ENCODE measurements around the gene FRAT2. TPM values are rescaled to one million over a fixed set of nuclear protein-coding genes. Genes with fewer than 3 reads are reported as not detected.

FRAT2 gene, protein sequence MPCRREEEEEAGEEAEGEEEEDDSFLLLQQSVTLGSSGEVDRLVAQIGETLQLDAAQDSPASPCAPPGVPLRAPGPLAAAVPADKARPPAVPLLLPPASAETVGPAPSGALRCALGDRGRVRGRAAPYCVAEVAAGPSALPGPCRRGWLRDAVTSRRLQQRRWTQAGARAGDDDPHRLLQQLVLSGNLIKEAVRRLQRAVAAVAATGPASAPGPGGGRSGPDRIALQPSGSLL
- 10 to 100 TPM; 19.0 to 33.3 (median 29.5) TPM for total RNA-seq

DNA sequence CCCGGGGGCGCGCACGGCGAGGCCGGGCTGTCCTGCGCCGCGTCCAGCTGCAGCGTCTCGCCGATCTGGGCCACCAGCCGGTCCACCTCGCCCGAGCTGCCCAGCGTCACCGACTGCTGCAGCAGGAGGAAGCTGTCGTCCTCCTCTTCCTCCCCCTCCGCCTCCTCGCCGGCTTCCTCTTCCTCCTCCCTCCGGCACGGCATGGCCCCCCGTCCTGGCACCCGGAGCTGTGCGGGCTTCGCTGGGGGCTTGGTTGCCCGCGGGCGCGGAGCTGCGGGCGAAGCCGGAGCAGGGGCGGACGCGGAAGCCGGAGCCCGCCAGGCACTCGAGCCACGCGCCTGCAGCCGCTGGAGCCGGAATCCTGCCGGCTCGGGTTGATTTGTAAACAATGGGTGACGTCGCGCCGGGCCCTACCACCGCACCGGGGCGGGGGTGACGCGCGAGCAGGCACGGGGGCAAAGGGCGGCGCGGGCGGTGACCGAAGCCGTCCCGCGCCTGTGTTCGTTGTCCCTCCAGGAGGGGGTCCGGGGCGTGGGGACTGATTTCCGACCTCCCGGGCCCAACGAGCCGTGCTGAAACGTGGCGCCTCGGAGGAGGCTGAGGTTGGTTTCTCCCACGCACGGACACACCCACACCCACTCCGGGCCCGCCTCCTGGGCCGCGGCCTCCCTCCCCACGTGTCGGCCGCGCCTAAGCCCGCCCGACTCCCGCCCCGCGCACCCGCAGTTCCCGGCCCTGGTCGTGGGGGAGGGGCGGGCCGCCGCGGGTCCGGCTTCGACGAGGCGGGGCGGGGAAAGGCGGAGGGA lies at the start of gene FRAT2:
Gene FRAT2, minus strand, starts transcription at position 360 of the 806 bp plus-strand sequence. Its CDS starts 157 bp downstream, at position 203.
- H3K27me3 ChIP-seq, result no peaks in the 10 kb centered on the region
- WGBS, 2 donors, result 0% methylated on average over 51 of the region's 103 CpGs; no CpG with 5 or more reads in 1 of the 2 donors
- H3K4me3 ChIP-seq, result peak within 1 kb of the TSS; percentile 68 to 93 (median 87)
- H3K36me3 ChIP-seq, result no peaks in the 10 kb centered on the region
- peak within 1 kb of the TSS; percentile 94 to 99 (median 96) for H3K27ac ChIP-seq
- no peaks in the 10 kb centered on the region for H3K9me3 ChIP-seq
- ATAC-seq (ENCODE audit: low FRiP score in 2 of 2), result peak; percentile 95 to 97
- DNase-seq, result peak; percentile 93 to 98
- peak in 1 of 4 donors; percentile 51 for TF ChIP-seq EP300 (IDR thresholded peaks at IDR 0.05)
- TF ChIP-seq POLR2A (IDR thresholded peaks at IDR 0.05), result peak in 3 of 4 donors; percentile 80 to 97 (median 93)
- peak; percentile 84 to 95 for TF ChIP-seq POLR2AphosphoS5 (IDR thresholded peaks at IDR 0.05)
- TF ChIP-seq CTCF (IDR thresholded peaks at IDR 0.05), result peak in 3 of 6 experiments; percentile 29 to 42 (median 35)
- H3K4me1 ChIP-seq, result peaks cover 42 to 70% (median 53%) of the 10 kb centered on the region in 4 donors

- peaks cover 5 to 72% (median 47%) of the 10 kb centered on the region in 4 donors for H3K36me3 ChIP-seq
- H3K9me3 ChIP-seq, result no peaks in the 10 kb centered on the region
- no peak overlapping the region for H3K27ac ChIP-seq
- 100% methylated on average over 5 of the region's 5 CpGs; no CpG with 5 or more reads in 1 of the 2 donors for WGBS, 2 donors
- H3K27me3 ChIP-seq, result no peaks in the 10 kb centered on the region
- no peak for ATAC-seq (ENCODE audit: low FRiP score in 2 of 2)
- H3K4me3 ChIP-seq, result no peak overlapping the region
- no peak for DNase-seq
- TF ChIP-seq POLR2A (IDR thresholded peaks at IDR 0.05), result no peak
- no peak for TF ChIP-seq CTCF (IDR thresholded peaks at IDR 0.05)
- TF ChIP-seq EP300 (IDR thresholded peaks at IDR 0.05), result no peak
- TF ChIP-seq POLR2AphosphoS5 (IDR thresholded peaks at IDR 0.05), result no peak
- H3K4me1 ChIP-seq, result no peaks in the 10 kb centered on the region
These were observed 49.6 kb upstream of the FRAT2 start for GRCh38 chr10:97384156-97384555.

GRCh38 chr10:97383159-97383558 lies 48.6 kb upstream of the FRAT2 start:
- ATAC-seq (ENCODE audit: low FRiP score in 2 of 2) (no peak), DNase-seq (no peak)
- no peaks in the 10 kb centered on the region for H3K4me1 ChIP-seq
- WGBS, 2 donors, result 89 to 94% methylated on average over 7 of the region's 7 CpGs
- peaks cover 2 to 72% (median 45%) of the 10 kb centered on the region in 4 donors for H3K36me3 ChIP-seq
- H3K27me3 ChIP-seq, result no peaks in the 10 kb centered on the region
- TF ChIP-seq POLR2AphosphoS5 (IDR thresholded peaks at IDR 0.05) (no peak), CTCF (IDR thresholded peaks at IDR 0.05) (no peak), EP300 (IDR thresholded peaks at IDR 0.05) (no peak), POLR2A (IDR thresholded peaks at IDR 0.05) (no peak)
- H3K27ac ChIP-seq, result no peak overlapping the region
- no peak overlapping the region for H3K4me3 ChIP-seq
- no peaks in the 10 kb centered on the region for H3K9me3 ChIP-seq

DNA sequence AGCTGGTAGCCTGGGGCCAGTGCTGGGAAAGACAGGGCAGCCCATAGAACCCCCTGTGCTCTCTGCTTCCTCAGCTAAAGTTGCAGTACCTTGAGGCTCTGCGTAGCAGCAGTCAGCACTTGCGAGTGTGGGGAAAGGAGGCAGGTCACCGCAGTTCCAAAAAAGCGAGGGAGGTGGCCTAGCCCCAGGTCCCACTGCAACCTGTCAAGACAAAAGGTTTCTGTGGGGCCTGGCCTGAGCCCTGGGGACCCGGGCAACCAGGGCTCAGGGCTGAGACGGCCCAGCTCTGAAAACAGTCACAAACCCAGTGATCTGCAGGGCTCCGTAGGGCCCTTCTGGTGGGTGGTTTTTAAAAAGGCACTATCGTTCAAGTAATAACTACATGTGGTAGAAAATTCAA lies 47.1 kb upstream of the FRAT2 start:
- ATAC-seq (ENCODE audit: low FRiP score in 2 of 2) (no peak), DNase-seq (no peak)
- no peaks in the 10 kb centered on the region for H3K4me1 ChIP-seq
- no peak for TF ChIP-seq POLR2A (IDR thresholded peaks at IDR 0.05)
- no peak for TF ChIP-seq EP300 (IDR thresholded peaks at IDR 0.05)
- TF ChIP-seq CTCF (IDR thresholded peaks at IDR 0.05), result no peak
- TF ChIP-seq POLR2AphosphoS5 (IDR thresholded peaks at IDR 0.05), result no peak
- H3K27me3 ChIP-seq, result no peaks in the 10 kb centered on the region
- H3K9me3 ChIP-seq, result no peaks in the 10 kb centered on the region
- 94 to 95% methylated on average over 8 of the region's 8 CpGs for WGBS, 2 donors
- peaks cover 2 to 71% (median 38%) of the 10 kb centered on the region in 4 donors for H3K36me3 ChIP-seq
- no peak overlapping the region for H3K27ac ChIP-seq
- no peak overlapping the region for H3K4me3 ChIP-seq
